HCT116 (cell line): ENCODE data around the gene TLE3.

ENCODE experiments used
- CEBPB ChIP-seq: IDR thresholded peaks from 2 replicates; pipeline ENCODE4 v1.6.1; 2012; ENCODE audit warnings: low read depth
- CTCF ChIP-seq, 3 experiments: fragments of 200-600 bp in 1 of 3; sonication (generic) in 1 of 3; IDR thresholded peaks in 2 of 3; conservative IDR thresholded peaks in 1 of 3; 2 replicates each; pipeline ENCODE4 v1.5.1; 2012 to 2017; ENCODE audit warnings: low read depth in 2 of 3, low read length in 2 of 3, antibody characterized with exemption in 1 of 3, borderline replicate concordance in 1 of 3, control low read depth in 1 of 3, mild to moderate bottlenecking in 1 of 3, mixed read lengths in 1 of 3, mixed run types in 1 of 3, moderate library complexity in 1 of 3; ENCODE audit not compliant: insufficient read depth in 1 of 3
- ELF1 ChIP-seq: IDR thresholded peaks from 2 replicates; pipeline ENCODE4 v1.6.1; 2012; ENCODE audit warnings: low read depth, borderline replicate concordance
- POLR2A ChIP-seq: IDR thresholded peaks from 2 replicates; pipeline ENCODE4 v1.7.0; 2011; ENCODE audit warnings: borderline replicate concordance; ENCODE audit not compliant: insufficient read depth, insufficient read length; ENCODE audit errors: extremely low read depth
- POLR2AphosphoS5 ChIP-seq: IDR thresholded peaks from 2 replicates; pipeline ENCODE4 v1.6.1; 2011; ENCODE audit warnings: mild to moderate bottlenecking, low read depth, low read length, moderate library complexity
- RAD21 ChIP-seq: IDR thresholded peaks from 2 replicates; pipeline ENCODE4 v1.6.1; 2012; ENCODE audit warnings: low read depth, mild to moderate bottlenecking
- SIN3A ChIP-seq: IDR thresholded peaks from 2 replicates; pipeline ENCODE4 v1.6.1; 2012; ENCODE audit warnings: low read depth
- YY1 ChIP-seq: IDR thresholded peaks from 2 replicates; pipeline ENCODE4 v1.6.1; 2011; ENCODE audit warnings: low read length, low read depth, moderate library complexity, mild to moderate bottlenecking; ENCODE audit not compliant: insufficient replicate concordance; ENCODE audit errors: extremely low read depth

GRCh38 chr15:70071799-70072198, 25.9 kb downstream of the TLE3 start:
- no peak for TF ChIP-seq CEBPB
- TF ChIP-seq CTCF (IDR thresholded peaks at IDR 0.05 in 2 of 3, conservative IDR thresholded peaks at IDR 0.05 in 1 of 3; ENCODE audit: borderline replicate concordance in 1 of 3, insufficient read depth in 1 of 3, low read depth in 2 of 3, low read length in 2 of 3), result no peak
- TF ChIP-seq SIN3A, result no peak
- no peak for TF ChIP-seq POLR2A
- TF ChIP-seq POLR2AphosphoS5, result no peak
- no peak for TF ChIP-seq ELF1
- TF ChIP-seq YY1, result no peak
- TF ChIP-seq RAD21, result no peak
